Mucosa of stomach (tissue), 1 donor: ENCODE results near the gene TCN1.
"Not testable (repeated sequence)": the region's sequence is repeated elsewhere in the genome, so short reads cannot be mapped to it uniquely, and the experiment has no call there.

ENCODE experiments used
- H3K27me3 ChIP-seq: one replicate; pipeline ENCODE4 v1.7.0; 2013; ENCODE audit warnings: mild to moderate bottlenecking, low read length; ENCODE audit not compliant: control insufficient read depth, insufficient read depth
- H3K36me3 ChIP-seq: one replicate; pipeline ENCODE4 v1.7.0; 2013; ENCODE audit warnings: low read length; ENCODE audit not compliant: control insufficient read depth, insufficient read depth
- H3K4me1 ChIP-seq: one replicate; pipeline ENCODE4 v1.7.0; 2013; ENCODE audit warnings: mild to moderate bottlenecking, low read length; ENCODE audit not compliant: control insufficient read depth, insufficient read depth
- H3K4me3 ChIP-seq: one replicate; pipeline ENCODE4 v1.7.0; 2013; ENCODE audit warnings: low read length
- H3K9ac ChIP-seq: one replicate; pipeline ENCODE4 v1.7.0; 2013; ENCODE audit warnings: mild to moderate bottlenecking, low read length, moderate library complexity
- H3K9me3 ChIP-seq: one replicate; pipeline ENCODE4 v1.7.0; 2013; ENCODE audit warnings: mild to moderate bottlenecking, low read length, moderate library complexity; ENCODE audit not compliant: control insufficient read depth
- donor health status: Pancreatic carcinoma.

The TCN1 gene, protein sequence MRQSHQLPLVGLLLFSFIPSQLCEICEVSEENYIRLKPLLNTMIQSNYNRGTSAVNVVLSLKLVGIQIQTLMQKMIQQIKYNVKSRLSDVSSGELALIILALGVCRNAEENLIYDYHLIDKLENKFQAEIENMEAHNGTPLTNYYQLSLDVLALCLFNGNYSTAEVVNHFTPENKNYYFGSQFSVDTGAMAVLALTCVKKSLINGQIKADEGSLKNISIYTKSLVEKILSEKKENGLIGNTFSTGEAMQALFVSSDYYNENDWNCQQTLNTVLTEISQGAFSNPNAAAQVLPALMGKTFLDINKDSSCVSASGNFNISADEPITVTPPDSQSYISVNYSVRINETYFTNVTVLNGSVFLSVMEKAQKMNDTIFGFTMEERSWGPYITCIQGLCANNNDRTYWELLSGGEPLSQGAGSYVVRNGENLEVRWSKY

DNA sequence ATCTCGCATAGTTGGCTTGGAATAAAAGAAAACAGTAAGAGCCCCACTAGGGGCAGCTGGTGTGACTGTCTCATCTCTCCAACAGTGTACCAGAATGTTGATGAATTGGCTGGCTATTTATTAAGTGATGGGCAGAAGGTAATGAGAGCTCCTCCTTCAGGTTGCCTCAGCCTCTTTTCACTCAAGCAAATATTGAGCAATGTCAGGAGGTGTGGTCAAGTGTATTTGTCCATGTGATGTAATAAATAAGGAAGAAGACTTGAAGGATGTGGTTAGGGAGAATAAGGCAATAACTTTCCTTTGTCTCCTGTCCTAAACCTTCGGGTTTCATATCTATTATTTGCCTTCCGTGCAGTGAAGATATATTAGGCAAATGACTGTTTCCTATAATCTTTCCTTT lies at the start of gene TCN1:
Gene TCN1 (minus strand): TSS at position 91 of the 400 bp plus-strand sequence. CDS start 17 bp downstream, at position 74.
- H3K4me3 ChIP-seq = no peak within 1 kb of the TSS
- H3K4me1 ChIP-seq = no peaks in the 10 kb centered on the region
- H3K9me3 ChIP-seq = no peaks in the 10 kb centered on the region
- no peak within 1 kb of the TSS for H3K9ac ChIP-seq
- no peaks in the 10 kb centered on the region for H3K27me3 ChIP-seq
- no peaks in the 10 kb centered on the region for H3K36me3 ChIP-seq

DNA sequence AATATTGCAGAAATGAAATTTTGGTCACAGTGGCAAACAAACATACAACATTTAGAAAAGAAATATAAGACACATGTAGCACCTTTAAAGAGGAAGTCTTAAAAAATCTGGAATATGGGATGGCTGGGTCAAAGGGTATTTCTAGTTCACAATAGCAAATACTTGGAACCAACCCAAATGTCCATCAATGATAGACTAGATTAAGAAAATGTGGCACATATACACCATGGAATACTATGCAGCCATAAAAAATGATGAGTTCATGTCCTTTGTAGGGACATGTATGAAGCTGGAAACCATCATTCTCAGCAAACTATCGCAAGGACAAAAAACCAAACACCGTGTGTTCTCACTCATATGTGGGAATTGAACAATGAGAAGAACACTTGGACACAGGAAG lies 37.3 kb upstream of the TCN1 start:
- H3K4me1 ChIP-seq = not testable (repeated sequence)

DNA sequence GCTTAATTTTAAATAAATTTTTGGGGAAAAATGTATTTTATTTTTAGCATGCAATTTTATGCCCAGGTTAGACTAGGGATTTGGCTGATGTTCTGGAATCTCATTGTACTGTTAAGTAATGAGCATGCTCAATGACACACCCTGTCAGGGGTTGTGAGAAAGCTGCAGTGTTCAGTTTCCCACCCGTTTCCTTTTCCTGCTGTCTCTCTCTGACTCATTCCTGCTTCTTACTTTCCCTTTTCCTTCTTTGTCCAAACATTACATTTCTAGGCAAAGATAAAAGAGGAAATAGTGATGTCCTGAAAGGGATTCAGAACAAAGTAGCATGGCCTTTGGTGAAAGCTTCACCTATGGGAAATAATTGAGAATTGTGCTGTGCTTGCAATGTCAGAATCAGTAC lies 35.0 kb upstream of the TCN1 start:
- no peak overlapping the region for H3K4me3 ChIP-seq
- no peaks in the 10 kb centered on the region for H3K36me3 ChIP-seq
- no peaks in the 10 kb centered on the region for H3K9me3 ChIP-seq
- peaks cover 4% of the 10 kb centered on the region for H3K4me1 ChIP-seq
- H3K9ac ChIP-seq = no peak overlapping the region
- no peaks in the 10 kb centered on the region for H3K27me3 ChIP-seq

More for the DNA sequence above, 37.3 kb upstream of the TCN1 start:
- H3K27me3 ChIP-seq, H3K36me3 ChIP-seq, H3K9me3 ChIP-seq, H3K4me3 ChIP-seq, H3K9ac ChIP-seq: not testable (repeated sequence)

DNA sequence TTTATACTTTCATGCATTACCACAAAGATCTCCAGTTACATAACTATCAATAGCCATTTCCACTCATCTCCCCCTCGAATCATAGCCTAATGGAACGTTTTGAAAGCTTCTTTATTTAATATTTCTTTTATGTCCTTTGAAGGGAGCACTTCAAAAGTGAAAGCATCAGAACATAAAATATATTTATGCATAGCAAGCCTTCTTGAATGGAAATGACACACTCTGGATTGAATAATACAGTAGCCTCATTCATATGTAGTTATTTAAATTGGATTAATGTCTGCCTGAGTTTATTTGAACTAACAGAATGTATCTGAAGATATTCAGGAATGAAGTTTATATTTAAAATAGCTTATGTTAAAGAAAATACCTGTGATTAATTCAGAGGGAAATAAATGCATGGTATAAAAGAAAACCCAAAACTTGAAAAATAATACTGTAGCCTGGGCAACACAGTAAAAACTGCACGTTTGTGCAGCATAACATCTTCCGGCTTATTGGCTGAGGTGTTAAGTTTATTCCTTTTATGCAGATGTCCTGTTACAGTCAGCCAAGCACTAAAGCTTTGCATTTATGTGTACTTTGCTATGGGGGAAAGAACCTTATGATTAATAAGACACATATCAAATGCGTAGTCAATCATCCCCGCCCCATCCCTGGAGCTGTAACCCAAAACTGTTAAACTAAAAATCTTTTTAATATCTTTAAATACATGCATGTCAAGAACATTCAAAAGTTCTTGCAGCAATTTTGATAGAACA lies 34.3 kb upstream of the TCN1 start:
- no peak overlapping the region for H3K4me3 ChIP-seq
- no peak overlapping the region for H3K9ac ChIP-seq
- no peaks in the 10 kb centered on the region for H3K36me3 ChIP-seq
- H3K4me1 ChIP-seq = peaks cover 4% of the 10 kb centered on the region
- H3K27me3 ChIP-seq = no peaks in the 10 kb centered on the region
- H3K9me3 ChIP-seq = no peaks in the 10 kb centered on the region

DNA sequence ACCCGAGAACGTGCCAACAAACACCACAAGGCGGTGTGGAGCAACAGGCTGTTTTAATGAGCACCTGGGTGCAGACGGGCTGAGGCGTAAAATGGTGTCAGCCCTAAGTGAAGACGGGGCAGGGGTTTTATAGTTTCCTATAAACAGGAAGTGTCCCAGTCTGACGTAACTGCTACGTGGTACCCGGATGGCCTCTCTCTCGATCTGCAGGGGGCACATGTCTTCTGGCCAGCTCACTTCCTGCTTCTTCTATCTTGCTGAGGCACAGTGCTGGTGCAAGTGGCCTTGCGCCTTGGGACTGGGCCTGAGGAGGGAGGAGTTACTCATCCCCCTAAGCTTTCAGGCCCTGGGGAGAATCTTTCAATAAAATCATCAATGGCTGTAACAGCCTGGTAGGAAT lies 33.2 kb upstream of the TCN1 start:
- Histone ChIP-seq H3K36me3 (no peaks in the 10 kb centered on the region), H3K4me1 (peaks cover 4% of the 10 kb centered on the region), H3K9me3 (no peaks in the 10 kb centered on the region), H3K4me3 (no peak overlapping the region), H3K27me3 (no peaks in the 10 kb centered on the region), H3K9ac (no peak overlapping the region)

DNA sequence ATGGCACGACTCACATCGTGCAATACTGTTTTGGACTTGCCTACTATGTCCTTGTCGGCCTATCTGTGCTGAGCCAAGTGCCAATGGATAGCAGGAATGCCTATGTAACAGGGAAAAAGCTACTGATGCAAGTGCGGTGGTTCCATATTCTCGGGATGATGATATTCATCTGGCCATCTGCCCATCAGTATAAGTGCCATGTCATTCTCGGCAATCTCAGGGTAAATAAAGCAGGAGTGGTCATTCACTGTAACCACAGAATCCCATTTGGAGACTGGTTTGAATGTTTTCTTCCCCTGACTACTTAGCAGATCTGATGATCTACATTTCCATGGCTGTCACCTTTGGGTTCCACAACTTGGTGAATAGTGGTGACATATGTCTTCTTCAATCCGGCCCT lies 32.4 kb upstream of the TCN1 start:
- H3K4me1 ChIP-seq = peaks cover 4% of the 10 kb centered on the region
- no peaks in the 10 kb centered on the region for H3K36me3 ChIP-seq
- no peak overlapping the region for H3K9ac ChIP-seq
- no peaks in the 10 kb centered on the region for H3K27me3 ChIP-seq
- H3K4me3 ChIP-seq = no peak overlapping the region
- no peaks in the 10 kb centered on the region for H3K9me3 ChIP-seq

DNA sequence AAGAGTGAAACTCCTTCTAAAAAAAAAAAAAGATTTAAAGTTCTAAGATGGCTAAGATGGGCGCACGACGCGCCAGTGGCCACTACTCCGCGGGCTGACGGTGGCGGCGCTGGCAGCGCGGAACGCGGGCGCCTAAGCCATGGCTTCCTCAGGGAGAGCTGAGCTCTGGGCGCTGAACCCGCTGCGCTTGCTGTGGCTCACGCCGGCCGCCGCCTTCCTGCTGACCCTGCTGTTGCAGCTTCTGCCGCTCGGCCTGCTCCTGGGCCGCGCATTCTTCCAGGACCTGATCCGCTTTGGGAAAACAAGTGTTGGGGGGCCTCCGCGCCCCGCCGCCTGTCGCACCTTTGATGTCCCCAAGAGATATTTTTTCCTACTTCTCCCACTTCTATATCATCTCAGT lies 31.8 kb upstream of the TCN1 start:
- no peaks in the 10 kb centered on the region for H3K27me3 ChIP-seq
- H3K36me3 ChIP-seq = no peaks in the 10 kb centered on the region
- no peak overlapping the region for H3K9ac ChIP-seq
- peaks cover 4% of the 10 kb centered on the region for H3K4me1 ChIP-seq
- no peaks in the 10 kb centered on the region for H3K9me3 ChIP-seq
- H3K4me3 ChIP-seq = no peak overlapping the region

DNA sequence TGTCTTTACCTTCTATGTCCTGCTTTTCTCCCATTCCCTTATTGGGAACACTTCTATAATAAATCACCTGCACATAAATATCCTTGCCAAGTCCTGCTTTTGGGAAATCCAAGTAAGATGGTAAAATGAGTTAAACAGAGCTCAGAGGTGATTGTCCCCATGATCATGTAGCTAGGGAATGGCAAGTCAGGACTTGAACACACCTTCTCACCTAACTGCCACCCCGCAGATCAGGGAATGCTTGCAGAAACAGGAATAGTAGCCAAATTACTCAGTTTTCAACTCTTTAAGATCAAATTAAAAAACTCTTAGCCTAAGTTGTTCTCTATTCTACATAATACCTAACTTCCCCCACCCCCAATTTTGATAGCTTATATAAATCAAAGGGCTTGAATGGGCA lies 28.3 kb upstream of the TCN1 start:
- no peak overlapping the region for H3K9ac ChIP-seq
- no peaks in the 10 kb centered on the region for H3K9me3 ChIP-seq
- H3K4me3 ChIP-seq = no peak overlapping the region
- H3K27me3 ChIP-seq = no peaks in the 10 kb centered on the region
- H3K36me3 ChIP-seq = no peaks in the 10 kb centered on the region
- H3K4me1 ChIP-seq = no peaks in the 10 kb centered on the region

DNA sequence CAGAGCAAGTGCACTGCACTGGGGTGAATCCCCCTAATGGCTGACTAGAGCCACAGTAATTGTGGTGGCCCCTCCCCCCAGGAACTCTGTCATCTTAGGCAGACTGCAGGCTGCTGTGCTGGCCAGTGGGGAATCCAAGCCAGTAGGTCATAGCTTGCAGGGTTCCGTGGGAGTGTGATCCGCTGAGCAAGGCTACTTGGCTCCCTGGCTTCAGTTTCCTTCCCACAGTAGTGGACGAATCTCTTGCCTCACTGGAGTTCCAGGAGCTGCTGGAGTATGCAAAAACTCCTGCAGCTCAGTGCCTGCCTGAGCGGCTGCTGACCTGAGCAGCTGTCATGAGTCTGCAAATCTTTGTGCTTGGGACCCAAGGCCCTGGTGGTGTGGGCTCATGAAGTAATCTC lies 25.5 kb upstream of the TCN1 start:
- Histone ChIP-seq H3K9ac (no peak overlapping the region), H3K36me3 (no peaks in the 10 kb centered on the region), H3K27me3 (no peaks in the 10 kb centered on the region), H3K4me1 (no peaks in the 10 kb centered on the region), H3K9me3 (no peaks in the 10 kb centered on the region), H3K4me3 (no peak overlapping the region)

DNA sequence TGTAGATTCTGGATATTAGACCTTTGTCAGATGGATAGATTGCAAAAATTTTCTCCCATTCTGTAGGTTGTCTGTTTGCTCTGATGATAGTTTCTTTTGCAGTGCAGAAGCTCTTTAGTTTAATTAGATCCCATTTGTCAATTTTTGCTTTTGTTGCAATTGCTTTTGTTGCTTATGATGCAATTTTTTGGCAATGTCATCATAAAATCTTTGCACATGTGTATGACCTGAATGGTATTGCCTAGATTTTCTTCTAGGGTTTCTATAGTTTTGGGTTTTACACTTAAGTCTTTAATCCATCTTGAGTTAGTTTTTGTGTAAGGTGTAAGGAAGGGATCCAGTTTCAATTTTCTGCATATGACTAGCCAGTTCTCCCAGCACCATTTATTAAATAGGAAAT lies 20.9 kb upstream of the TCN1 start:
- H3K4me1 ChIP-seq, H3K36me3 ChIP-seq, H3K9me3 ChIP-seq: not testable (repeated sequence)

DNA sequence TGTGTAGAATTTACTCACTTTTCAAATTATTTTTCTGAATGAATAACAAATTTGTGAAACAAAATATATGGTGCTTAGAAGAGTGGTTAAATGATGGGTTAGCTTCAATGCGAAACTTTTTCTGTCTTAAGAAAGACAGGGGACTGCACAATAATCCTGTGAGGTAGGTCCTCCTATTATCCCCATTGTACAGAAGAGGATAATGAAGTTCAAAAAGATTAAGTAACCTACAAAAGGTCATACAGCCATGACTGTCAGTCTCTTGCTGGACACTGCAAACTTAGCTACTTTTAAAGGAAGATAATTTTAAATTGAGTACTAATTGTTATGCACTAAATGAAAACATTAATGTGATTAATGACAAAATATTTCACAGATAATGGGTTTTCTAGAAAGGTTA lies 17.3 kb upstream of the TCN1 start:
- Histone ChIP-seq H3K4me3 (no peak overlapping the region), H3K4me1 (no peaks in the 10 kb centered on the region), H3K9ac (no peak overlapping the region), H3K27me3 (no peaks in the 10 kb centered on the region), H3K36me3 (no peaks in the 10 kb centered on the region), H3K9me3 (no peaks in the 10 kb centered on the region)

More for the DNA sequence above, 20.9 kb upstream of the TCN1 start:
- H3K27me3 ChIP-seq, H3K9ac ChIP-seq, H3K4me3 ChIP-seq: not testable (repeated sequence)

DNA sequence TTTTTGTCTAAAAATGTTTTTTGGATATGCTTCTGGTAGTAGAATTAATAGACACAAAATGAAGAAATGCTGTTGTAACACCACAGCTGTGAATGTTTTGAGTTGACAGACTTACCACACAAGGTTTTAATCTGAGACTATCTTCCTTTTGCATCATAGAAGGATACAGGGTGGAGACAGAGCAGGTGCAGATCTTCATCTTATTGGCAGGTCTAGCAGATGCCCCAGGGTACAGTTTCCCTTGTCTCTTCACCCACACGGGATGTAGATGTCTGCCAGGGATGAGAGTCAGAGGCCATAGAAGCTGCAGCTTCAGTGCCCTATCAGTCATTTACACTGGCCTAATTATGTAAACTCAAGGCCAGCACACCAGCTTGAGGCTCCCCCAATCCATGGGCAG lies 13.3 kb upstream of the TCN1 start:
- H3K9me3 ChIP-seq = no peaks in the 10 kb centered on the region
- H3K36me3 ChIP-seq = no peaks in the 10 kb centered on the region
- no peak overlapping the region for H3K4me3 ChIP-seq
- H3K4me1 ChIP-seq = no peaks in the 10 kb centered on the region
- H3K9ac ChIP-seq = no peak overlapping the region
- no peaks in the 10 kb centered on the region for H3K27me3 ChIP-seq
